K562 (cell line): ENCODE measurements around the gene NRCAM. TPM values are rescaled to one million over a fixed set of nuclear protein-coding genes. Genes with fewer than 3 reads are reported as not detected.

ENCODE experiments used
- CBX1 ChIP-seq: sonication (generic); IDR thresholded peaks from 2 replicates; pipeline ENCODE4 v1.6.1; 2016; ENCODE audit warnings: antibody characterized with exemption, low read depth, mild to moderate bottlenecking
- CBX3 ChIP-seq, 2 experiments: IDR thresholded peaks; 1 replicate in 1 of 2; 2 replicates in 1 of 2; pipeline ENCODE4 v1.6.1; 2012; ENCODE audit warnings: inconsistent platforms in 2 of 2, low read length in 2 of 2, borderline replicate concordance in 1 of 2, control low read depth in 1 of 2
- GATAD2B ChIP-seq: fragments of 450-650 bp; IDR thresholded peaks from 2 replicates; pipeline ENCODE4 v1.6.1; 2017; ENCODE audit warnings: mild to moderate bottlenecking, borderline replicate concordance
- MBD1 ChIP-seq: fragments of 250-450 bp; sonication (Bioruptor Pico); IDR thresholded peaks from 2 replicates; pipeline ENCODE4 v1.8.0; 2022; ENCODE audit warnings: inconsistent platforms
- MXI1 ChIP-seq: IDR thresholded peaks from 2 replicates; pipeline ENCODE4 v1.6.1; 2011; ENCODE audit warnings: low read depth, mild to moderate bottlenecking, improper control_type of control experiment, low read length
- SREBF1 ChIP-seq: fragments of 150-350 bp; IDR thresholded peaks from 2 replicates; pipeline ENCODE4 v1.6.1; 2014; ENCODE audit warnings: antibody characterized with exemption, low read depth, low read length, borderline replicate concordance
- TFAP4 ChIP-seq: sonication (generic); formaldehyde crosslinking; IDR thresholded peaks from 2 replicates; pipeline ENCODE4 v1.8.0; 2022; ENCODE audit warnings: missing genetic modification reagents, mild to moderate bottlenecking, moderate library complexity, borderline replicate concordance
- ZBTB33 ChIP-seq: sonication (generic); formaldehyde crosslinking; IDR thresholded peaks from 2 replicates; pipeline ENCODE4 v1.8.1; 2023; ENCODE audit warnings: mild to moderate bottlenecking, missing genetic modification reagents
- polyA plus RNA-seq, 8 experiments: library from polyadenylated mRNA; depleted of rRNA in 4 of 8; stranded (reverse) in 5 of 8; unstranded in 3 of 8; fragments of >200 nt; fragmentation: Nextera tagmentation in 2 of 8; fragmentation: Illumina TruSeq in 1 of 8; extraction: Ambion mirVana in 2 of 8; extraction: Trizol in 1 of 8; gene quantifications; 2 replicates each; pipeline versions ENCODE4 v1.2.1 to v1.2.3, GENCODE V29; 2011 to 2014; ENCODE audit warnings: inconsistent platforms in 1 of 8, missing spikeins in 1 of 8
- total RNA-seq, 7 experiments: library from RNA; depleted of rRNA in 6 of 7; stranded (reverse); fragments of >200 nt in 6 of 7; fragmentation: Illumina TruSeq in 2 of 7; extraction: Trizol in 2 of 7; gene quantifications; 2 replicates each; pipeline versions ENCODE4 v1.2.1 to v1.2.3, GENCODE V29; 2011 to 2021; ENCODE audit warnings: low replicate concordance in 1 of 7
- TF ChIP-seq, protein P1 (sequence below), 3 experiments: IDR thresholded peaks in 2 of 3; conservative IDR thresholded peaks in 1 of 3; 2 replicates each; pipeline ENCODE4 v1.5.1; 2011 to 2012; ENCODE audit warnings: low read length in 3 of 3, mild to moderate bottlenecking in 3 of 3, control low read depth in 2 of 3, improper control_type of control experiment in 1 of 3, inconsistent platforms in 1 of 3, low read depth in 1 of 3, mixed read lengths in 1 of 3, moderate library complexity in 1 of 3; ENCODE audit not compliant: insufficient read depth in 2 of 3
- TF ChIP-seq, protein P2 (sequence below): fragments of 450-650 bp; IDR thresholded peaks from 2 replicates; pipeline ENCODE4 v1.6.1; 2017; ENCODE audit warnings: mild to moderate bottlenecking, moderate library complexity

The NRCAM gene
- total and polyA plus RNA-seq, 9 of the 15 experiments (the other 6 are each of a cell fraction or from before 2014, with no cell fraction given) = 0.03 to 0.54 (median 0.12) TPM; not detected in 1

DNA sequence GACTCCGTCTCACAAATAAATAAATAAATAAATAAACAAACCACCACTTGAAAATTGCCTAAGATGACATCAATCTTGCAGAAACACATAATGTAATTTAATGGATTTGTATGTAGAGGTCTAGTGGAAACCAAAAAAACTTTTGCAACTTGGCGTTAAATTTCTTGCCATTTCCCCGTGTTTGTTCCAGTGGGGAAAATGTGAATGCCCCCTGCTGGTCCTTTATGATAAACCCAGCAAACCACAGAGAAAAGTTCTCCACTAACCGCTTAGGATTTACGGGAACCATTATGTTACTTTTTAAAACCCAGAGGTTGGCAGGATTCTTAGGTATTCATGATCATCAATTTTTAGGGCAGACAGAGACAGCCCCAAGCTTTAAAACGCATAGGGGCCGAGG, 358.5 kb downstream of the NRCAM start (continued):
- TF ChIP-seq MBD1 (0 out of 2 replicates have a peak, but pooled peaks have one; percentile 3), SREBF1 (no peak), MXI1 (no peak), ZBTB33 (CRISPR knock-in tag) (peak; percentile 91), GATAD2B (peak; percentile 36; the same call in 1 of the 2 replicates), TFAP4 (CRISPR knock-in tag) (no peak), CBX1 (no peak), CBX3 (IDR thresholded peaks at IDR 0.05; ENCODE audit: borderline replicate concordance in 1 of 2, low read length in 2 of 2) (peak in 1 of 2 experiments; percentile 23; a peak in 1 of 3 replicates)
- TF ChIP-seq, protein P1, sequence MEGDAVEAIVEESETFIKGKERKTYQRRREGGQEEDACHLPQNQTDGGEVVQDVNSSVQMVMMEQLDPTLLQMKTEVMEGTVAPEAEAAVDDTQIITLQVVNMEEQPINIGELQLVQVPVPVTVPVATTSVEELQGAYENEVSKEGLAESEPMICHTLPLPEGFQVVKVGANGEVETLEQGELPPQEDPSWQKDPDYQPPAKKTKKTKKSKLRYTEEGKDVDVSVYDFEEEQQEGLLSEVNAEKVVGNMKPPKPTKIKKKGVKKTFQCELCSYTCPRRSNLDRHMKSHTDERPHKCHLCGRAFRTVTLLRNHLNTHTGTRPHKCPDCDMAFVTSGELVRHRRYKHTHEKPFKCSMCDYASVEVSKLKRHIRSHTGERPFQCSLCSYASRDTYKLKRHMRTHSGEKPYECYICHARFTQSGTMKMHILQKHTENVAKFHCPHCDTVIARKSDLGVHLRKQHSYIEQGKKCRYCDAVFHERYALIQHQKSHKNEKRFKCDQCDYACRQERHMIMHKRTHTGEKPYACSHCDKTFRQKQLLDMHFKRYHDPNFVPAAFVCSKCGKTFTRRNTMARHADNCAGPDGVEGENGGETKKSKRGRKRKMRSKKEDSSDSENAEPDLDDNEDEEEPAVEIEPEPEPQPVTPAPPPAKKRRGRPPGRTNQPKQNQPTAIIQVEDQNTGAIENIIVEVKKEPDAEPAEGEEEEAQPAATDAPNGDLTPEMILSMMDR (IDR thresholded peaks at IDR 0.05 in 2 of 3, conservative IDR thresholded peaks at IDR 0.05 in 1 of 3; ENCODE audit: insufficient read depth in 2 of 3, low read depth in 1 of 3, low read length in 3 of 3) = peak; percentile 66 to 78 (median 73)
- TF ChIP-seq, protein P2, sequence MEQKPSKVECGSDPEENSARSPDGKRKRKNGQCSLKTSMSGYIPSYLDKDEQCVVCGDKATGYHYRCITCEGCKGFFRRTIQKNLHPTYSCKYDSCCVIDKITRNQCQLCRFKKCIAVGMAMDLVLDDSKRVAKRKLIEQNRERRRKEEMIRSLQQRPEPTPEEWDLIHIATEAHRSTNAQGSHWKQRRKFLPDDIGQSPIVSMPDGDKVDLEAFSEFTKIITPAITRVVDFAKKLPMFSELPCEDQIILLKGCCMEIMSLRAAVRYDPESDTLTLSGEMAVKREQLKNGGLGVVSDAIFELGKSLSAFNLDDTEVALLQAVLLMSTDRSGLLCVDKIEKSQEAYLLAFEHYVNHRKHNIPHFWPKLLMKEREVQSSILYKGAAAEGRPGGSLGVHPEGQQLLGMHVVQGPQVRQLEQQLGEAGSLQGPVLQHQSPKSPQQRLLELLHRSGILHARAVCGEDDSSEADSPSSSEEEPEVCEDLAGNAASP = no peak
